Lower leg skin (tissue), 3 donors: Measurements from ENCODE around the gene UPK3B.
"Not testable (repeated sequence)": the region's sequence is repeated elsewhere in the genome, so short reads cannot be mapped to it uniquely, and the experiment has no call there.

ENCODE experiments used
- POLR2A ChIP-seq, 2 donors: fragments of 450-650 bp; IDR thresholded peaks; one replicate each; pipeline ENCODE4 v1.6.1; 2016 to 2017; ENCODE audit warnings: antibody characterized with exemption in 2 of 2, mild to moderate bottlenecking in 1 of 2, moderate library complexity in 1 of 2
- TF ChIP-seq, protein P1 (sequence below), 3 donors: fragments of 450-650 bp; IDR thresholded peaks; one replicate each; pipeline ENCODE4 v1.5.1; 2016; ENCODE audit warnings: antibody characterized with exemption in 3 of 3, mild to moderate bottlenecking in 3 of 3, moderate library complexity in 2 of 3

DNA sequence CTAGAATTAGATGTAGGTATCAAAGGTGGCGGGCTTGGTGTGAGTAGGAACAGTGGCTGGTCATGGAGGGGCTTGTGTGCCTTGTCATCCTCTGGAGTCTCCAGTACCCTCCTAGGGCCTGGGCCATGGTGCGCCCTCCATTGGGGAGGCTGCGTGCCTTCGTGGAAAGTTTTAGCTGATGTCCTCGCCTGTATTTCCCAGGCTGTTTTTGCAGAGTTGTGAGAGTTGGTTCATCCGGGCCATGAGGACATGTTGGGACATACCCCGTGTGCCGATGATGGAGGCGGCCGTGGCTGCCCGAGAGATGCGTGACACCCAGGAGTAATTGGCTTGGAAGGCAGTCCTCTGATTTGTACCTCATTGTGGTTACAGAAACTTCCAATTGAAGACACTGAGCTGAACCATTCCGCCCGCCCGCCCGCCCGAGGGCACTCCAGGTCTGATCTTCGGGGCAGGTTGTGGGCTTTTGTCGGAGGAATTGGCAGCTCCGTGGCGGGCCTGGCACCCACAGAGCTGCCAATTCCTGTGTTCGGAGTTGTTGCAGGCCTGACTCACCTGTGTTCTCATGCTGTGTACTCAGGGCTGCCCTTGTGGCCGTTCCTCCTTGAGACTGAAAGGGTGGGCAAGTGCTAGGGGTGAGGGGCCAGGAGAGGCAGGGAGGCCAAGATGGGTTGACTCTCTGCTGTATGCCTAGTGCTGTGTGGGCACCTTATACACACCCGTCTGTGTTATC is 33.4 kb upstream of the UPK3B start:
- TF ChIP-seq, protein P1, sequence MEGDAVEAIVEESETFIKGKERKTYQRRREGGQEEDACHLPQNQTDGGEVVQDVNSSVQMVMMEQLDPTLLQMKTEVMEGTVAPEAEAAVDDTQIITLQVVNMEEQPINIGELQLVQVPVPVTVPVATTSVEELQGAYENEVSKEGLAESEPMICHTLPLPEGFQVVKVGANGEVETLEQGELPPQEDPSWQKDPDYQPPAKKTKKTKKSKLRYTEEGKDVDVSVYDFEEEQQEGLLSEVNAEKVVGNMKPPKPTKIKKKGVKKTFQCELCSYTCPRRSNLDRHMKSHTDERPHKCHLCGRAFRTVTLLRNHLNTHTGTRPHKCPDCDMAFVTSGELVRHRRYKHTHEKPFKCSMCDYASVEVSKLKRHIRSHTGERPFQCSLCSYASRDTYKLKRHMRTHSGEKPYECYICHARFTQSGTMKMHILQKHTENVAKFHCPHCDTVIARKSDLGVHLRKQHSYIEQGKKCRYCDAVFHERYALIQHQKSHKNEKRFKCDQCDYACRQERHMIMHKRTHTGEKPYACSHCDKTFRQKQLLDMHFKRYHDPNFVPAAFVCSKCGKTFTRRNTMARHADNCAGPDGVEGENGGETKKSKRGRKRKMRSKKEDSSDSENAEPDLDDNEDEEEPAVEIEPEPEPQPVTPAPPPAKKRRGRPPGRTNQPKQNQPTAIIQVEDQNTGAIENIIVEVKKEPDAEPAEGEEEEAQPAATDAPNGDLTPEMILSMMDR (IDR thresholded peaks at IDR 0.05) = not testable (repeated sequence)
- not testable (repeated sequence) for TF ChIP-seq POLR2A (IDR thresholded peaks at IDR 0.05)
